SK-N-SH treated with all-trans-retinoic acid at 6 μM for 48 hours (cell line): ENCODE measurements around the gene KRT76.

Source experiments
- ATAC-seq: fragments of 200-7000 bp; cut with Tn5 transposase; 3 replicates; pipeline ENCODE4 v1.9.1; 2020; ENCODE audit warnings: mild to moderate bottlenecking, moderate library complexity
- ARNTL ChIP-seq: fragments of 450-650 bp; formaldehyde crosslinking; IDR thresholded peaks from 2 replicates; pipeline ENCODE4 v1.5.0; 2020; ENCODE audit warnings: low read depth, mild to moderate bottlenecking, moderate library complexity, borderline replicate concordance
- BACH2 ChIP-seq: fragments of 250-450 bp; sonication (Bioruptor Pico); IDR thresholded peaks from 2 replicates; pipeline ENCODE4 v1.9.0; 2021; ENCODE audit warnings: mild to moderate bottlenecking, borderline replicate concordance
- CREB5 ChIP-seq: fragments of 250-450 bp; sonication (Bioruptor Pico); IDR thresholded peaks from 2 replicates; pipeline ENCODE4 v1.5.1; 2020; ENCODE audit warnings: low read depth, mild to moderate bottlenecking, moderate library complexity
- CSDC2 ChIP-seq: fragments of 250-450 bp; sonication (Bioruptor Pico); IDR thresholded peaks from 2 replicates; pipeline ENCODE4 v1.5.0; 2020; ENCODE audit warnings: mild to moderate bottlenecking, moderate library complexity
- ESRRG ChIP-seq: fragments of 250-450 bp; sonication (Bioruptor Pico); IDR thresholded peaks from 2 replicates; pipeline ENCODE4 v1.6.1; 2021; ENCODE audit warnings: mild to moderate bottlenecking
- OSR1 ChIP-seq: fragments of 250-450 bp; sonication (Bioruptor Pico); IDR thresholded peaks from 2 replicates; pipeline ENCODE4 v1.8.0; 2022; ENCODE audit warnings: moderate library complexity, mild to moderate bottlenecking, inconsistent platforms
- POU6F1 ChIP-seq: fragments of 250-450 bp; sonication (Bioruptor Pico); IDR thresholded peaks from 2 replicates; pipeline ENCODE4 v1.8.0; 2021; ENCODE audit warnings: low read depth, mild to moderate bottlenecking, moderate library complexity, borderline replicate concordance
- PPARA ChIP-seq: fragments of 250-450 bp; sonication (Bioruptor Pico); IDR thresholded peaks from 2 replicates; pipeline ENCODE4 v1.5.0; 2020; ENCODE audit warnings: mild to moderate bottlenecking, borderline replicate concordance
- RARB ChIP-seq: fragments of 250-450 bp; sonication (Bioruptor Pico); IDR thresholded peaks from 2 replicates; pipeline ENCODE4 v1.8.0; 2021; ENCODE audit warnings: mild to moderate bottlenecking, moderate library complexity
- SNAI2 ChIP-seq: fragments of 250-450 bp; sonication (Bioruptor Pico); IDR thresholded peaks from 2 replicates; pipeline ENCODE4 v1.5.0; 2020; ENCODE audit warnings: mild to moderate bottlenecking, moderate library complexity
- TCF4 ChIP-seq: fragments of 250-450 bp; sonication (Bioruptor Pico); IDR thresholded peaks from 2 replicates; pipeline ENCODE4 v1.8.0; 2021; ENCODE audit warnings: mild to moderate bottlenecking, moderate library complexity, borderline replicate concordance
- TOX ChIP-seq: fragments of 250-450 bp; sonication (Bioruptor Pico); IDR thresholded peaks from 2 replicates; pipeline ENCODE4 v1.8.0; 2021; ENCODE audit warnings: mild to moderate bottlenecking, moderate library complexity, borderline replicate concordance
- TSHZ2 ChIP-seq: fragments of 250-450 bp; sonication (Bioruptor Pico); IDR thresholded peaks from 2 replicates; pipeline ENCODE4 v1.5.0; 2020; ENCODE audit warnings: mild to moderate bottlenecking, moderate library complexity
- ZC3H10 ChIP-seq: fragments of 250-450 bp; sonication (Bioruptor Pico); IDR thresholded peaks from 2 replicates; pipeline ENCODE4 v1.5.1; 2021; ENCODE audit warnings: mild to moderate bottlenecking, moderate library complexity
- ZFP3 ChIP-seq: fragments of 250-450 bp; sonication (Bioruptor Pico); IDR thresholded peaks from 2 replicates; pipeline ENCODE4 v1.5.0; 2020; ENCODE audit warnings: mild to moderate bottlenecking, moderate library complexity
- ZNF565 ChIP-seq: fragments of 450-650 bp; formaldehyde crosslinking; conservative IDR thresholded peaks from 2 replicates; pipeline ENCODE4 v1.5.0; 2020; ENCODE audit warnings: low read depth, mild to moderate bottlenecking, moderate library complexity
- ZNF70 ChIP-seq: fragments of 450-650 bp; formaldehyde crosslinking; IDR thresholded peaks from 2 replicates; pipeline ENCODE4 v1.5.0; 2020; ENCODE audit warnings: mild to moderate bottlenecking, moderate library complexity
- TF ChIP-seq, protein P1 (sequence below): fragments of 250-450 bp; sonication (Bioruptor Pico); IDR thresholded peaks from 2 replicates; pipeline ENCODE4 v1.5.1; 2021; ENCODE audit warnings: mild to moderate bottlenecking, moderate library complexity
- TF ChIP-seq, protein P2 (sequence below): fragments of 250-450 bp; sonication (Bioruptor Pico); IDR thresholded peaks from 2 replicates; pipeline ENCODE4 v1.8.0; 2020; ENCODE audit warnings: mild to moderate bottlenecking, moderate library complexity, borderline replicate concordance

Gene KRT76

DNA sequence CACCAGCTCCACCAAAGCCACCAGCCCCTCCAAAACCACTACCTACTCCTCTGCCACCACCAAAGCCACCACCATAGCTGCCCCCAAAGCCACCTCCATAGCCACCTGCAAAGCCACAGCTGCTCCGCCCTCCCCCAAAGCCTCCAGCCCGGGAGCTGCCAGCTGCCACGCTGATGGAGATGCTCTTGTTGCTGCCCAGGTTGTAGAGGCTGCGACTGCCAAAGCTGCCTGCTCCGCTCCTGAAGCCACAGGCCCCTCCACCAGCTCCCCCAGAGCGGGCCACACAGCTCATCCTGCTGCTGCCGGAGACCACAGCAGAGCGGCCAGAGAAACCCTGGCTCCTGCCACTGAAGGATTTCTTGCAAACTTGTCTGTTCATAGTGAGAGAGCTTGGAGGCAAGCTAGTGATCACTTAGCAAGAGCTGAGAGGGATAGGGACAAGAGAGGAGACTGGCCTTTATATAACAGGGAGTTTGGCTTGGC lies at the start of gene KRT76:
TSS of gene KRT76 (minus strand) at position 433 of the 483 bp plus-strand sequence. CDS start at position 379, 54 bp downstream.
- ATAC-seq, result no peak
- TF ChIP-seq ZC3H10 (CRISPR knock-in tag) (no peak), BACH2 (no peak), ZNF70 (no peak), ESRRG (CRISPR knock-in tag) (no peak), ZNF565 (CRISPR knock-in tag) (no peak), OSR1 (CRISPR knock-in tag) (no peak), SNAI2 (CRISPR knock-in tag) (no peak), POU6F1 (CRISPR knock-in tag) (no peak), TSHZ2 (no peak), TCF4 (CRISPR knock-in tag) (no peak), TOX (CRISPR knock-in tag) (no peak)

GRCh38 chr12:52825961-52826360 lies 48.8 kb upstream of the KRT76 start:
- TF ChIP-seq, protein P1, sequence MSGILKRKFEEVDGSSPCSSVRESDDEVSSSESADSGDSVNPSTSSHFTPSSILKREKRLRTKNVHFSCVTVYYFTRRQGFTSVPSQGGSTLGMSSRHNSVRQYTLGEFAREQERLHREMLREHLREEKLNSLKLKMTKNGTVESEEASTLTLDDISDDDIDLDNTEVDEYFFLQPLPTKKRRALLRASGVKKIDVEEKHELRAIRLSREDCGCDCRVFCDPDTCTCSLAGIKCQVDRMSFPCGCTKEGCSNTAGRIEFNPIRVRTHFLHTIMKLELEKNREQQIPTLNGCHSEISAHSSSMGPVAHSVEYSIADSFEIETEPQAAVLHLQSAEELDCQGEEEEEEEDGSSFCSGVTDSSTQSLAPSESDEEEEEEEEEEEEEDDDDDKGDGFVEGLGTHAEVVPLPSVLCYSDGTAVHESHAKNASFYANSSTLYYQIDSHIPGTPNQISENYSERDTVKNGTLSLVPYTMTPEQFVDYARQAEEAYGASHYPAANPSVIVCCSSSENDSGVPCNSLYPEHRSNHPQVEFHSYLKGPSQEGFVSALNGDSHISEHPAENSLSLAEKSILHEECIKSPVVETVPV (CRISPR knock-in tag), result no peak
- no peak for TF ChIP-seq ZNF565 (CRISPR knock-in tag)
- TF ChIP-seq CREB5 (CRISPR knock-in tag), result no peak
- TF ChIP-seq, protein P2, sequence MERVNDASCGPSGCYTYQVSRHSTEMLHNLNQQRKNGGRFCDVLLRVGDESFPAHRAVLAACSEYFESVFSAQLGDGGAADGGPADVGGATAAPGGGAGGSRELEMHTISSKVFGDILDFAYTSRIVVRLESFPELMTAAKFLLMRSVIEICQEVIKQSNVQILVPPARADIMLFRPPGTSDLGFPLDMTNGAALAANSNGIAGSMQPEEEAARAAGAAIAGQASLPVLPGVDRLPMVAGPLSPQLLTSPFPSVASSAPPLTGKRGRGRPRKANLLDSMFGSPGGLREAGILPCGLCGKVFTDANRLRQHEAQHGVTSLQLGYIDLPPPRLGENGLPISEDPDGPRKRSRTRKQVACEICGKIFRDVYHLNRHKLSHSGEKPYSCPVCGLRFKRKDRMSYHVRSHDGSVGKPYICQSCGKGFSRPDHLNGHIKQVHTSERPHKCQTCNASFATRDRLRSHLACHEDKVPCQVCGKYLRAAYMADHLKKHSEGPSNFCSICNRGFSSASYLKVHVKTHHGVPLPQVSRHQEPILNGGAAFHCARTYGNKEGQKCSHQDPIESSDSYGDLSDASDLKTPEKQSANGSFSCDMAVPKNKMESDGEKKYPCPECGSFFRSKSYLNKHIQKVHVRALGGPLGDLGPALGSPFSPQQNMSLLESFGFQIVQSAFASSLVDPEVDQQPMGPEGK (CRISPR knock-in tag), result no peak
- TF ChIP-seq ESRRG (CRISPR knock-in tag), result no peak
- ATAC-seq, result no peak

GRCh38 chr12:52824741-52825410 lies 47.7 kb upstream of the KRT76 start:
- TF ChIP-seq ZFP3 (no peak), RARB (CRISPR knock-in tag) (no peak), OSR1 (CRISPR knock-in tag) (no peak)
- no peak for ATAC-seq

DNA sequence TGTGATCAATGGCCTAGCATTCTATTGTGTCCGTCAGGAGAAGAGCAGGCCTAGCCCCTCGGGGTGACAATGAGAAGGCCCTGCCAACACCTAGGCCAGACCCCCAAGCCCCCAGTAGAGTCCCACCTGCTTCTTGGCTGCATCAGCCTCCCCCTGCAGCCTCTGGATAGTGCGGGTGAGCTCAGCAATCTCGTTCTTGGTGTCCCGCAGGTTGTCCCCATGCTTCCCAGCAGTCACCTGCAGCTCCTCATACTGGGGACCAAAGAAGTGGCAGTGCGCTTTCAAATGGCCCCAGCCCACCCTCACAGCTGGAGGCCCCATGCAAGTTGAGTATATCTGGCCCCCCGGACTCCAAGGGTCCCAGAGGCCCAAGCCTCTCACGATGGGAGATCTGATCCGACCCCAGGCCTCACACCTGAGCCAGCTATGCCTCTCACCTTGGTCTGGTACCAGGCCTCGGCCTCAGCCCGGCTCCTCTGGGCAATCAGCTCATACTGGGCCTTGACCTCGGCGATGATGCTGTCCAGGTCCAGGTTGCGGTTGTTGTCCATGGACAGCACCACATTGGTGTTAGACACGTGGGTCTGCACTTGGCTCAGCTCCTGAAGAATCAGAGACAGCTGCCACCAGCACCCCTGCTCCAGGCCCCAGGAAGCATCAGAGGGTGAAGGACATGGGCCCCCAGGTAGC lies 46.8 kb upstream of the KRT76 start:
- TF ChIP-seq PPARA (CRISPR knock-in tag) (no peak), RARB (CRISPR knock-in tag) (no peak), ARNTL (CRISPR knock-in tag) (no peak), TOX (CRISPR knock-in tag) (no peak), POU6F1 (CRISPR knock-in tag) (no peak), ZNF70 (no peak), ZC3H10 (CRISPR knock-in tag) (no peak), OSR1 (CRISPR knock-in tag) (no peak), SNAI2 (CRISPR knock-in tag) (no peak), CSDC2 (no peak)
- TF ChIP-seq, protein P1 (CRISPR knock-in tag), result no peak
- TF ChIP-seq, all 23 proteins: peak for 0
- ATAC-seq, result no peak
